H1 (cell line): ENCODE data around the gene ROBO2. TPM values are rescaled to one million over a fixed set of nuclear protein-coding genes. Genes with fewer than 3 reads are reported as not detected.

Source experiments
- ATF3 ChIP-seq: IDR thresholded peaks from 2 replicates; pipeline ENCODE4 v1.6.1; 2011; ENCODE audit warnings: low read depth, mild to moderate bottlenecking, low read length; ENCODE audit not compliant: insufficient read depth
- BACH1 ChIP-seq: IDR thresholded peaks from 2 replicates; pipeline ENCODE4 v1.6.1; 2012; ENCODE audit warnings: low read length, improper control_type of control experiment
- BCL11A ChIP-seq, 2 experiments: IDR thresholded peaks; one replicate each; pipeline ENCODE4 v1.6.1; 2011; ENCODE audit warnings: low read depth in 2 of 2, low read length in 2 of 2, mild to moderate bottlenecking in 2 of 2
- CBX5 ChIP-seq: fragments of 300-800, 300-1000 bp; sonication (generic); IDR thresholded peaks from 2 replicates; pipeline ENCODE4 v1.7.1; 2016; ENCODE audit warnings: antibody characterized with exemption, low read length, low read depth
- CTBP2 ChIP-seq: IDR thresholded peaks from 2 replicates; pipeline ENCODE4 v1.7.0; 2011; ENCODE audit warnings: borderline replicate concordance, mild to moderate bottlenecking, moderate library complexity, mixed read lengths, low read length; ENCODE audit not compliant: insufficient read depth, insufficient read length
- E2F6 ChIP-seq: IDR thresholded peaks from 2 replicates; pipeline ENCODE4 v1.6.1; 2012; ENCODE audit warnings: inconsistent platforms
- EP300 ChIP-seq, 2 experiments: IDR thresholded peaks; 1 replicate in 1 of 2; 2 replicates in 1 of 2; pipeline ENCODE4 v1.6.1; 2011 to 2012; ENCODE audit warnings: low read depth in 2 of 2, low read length in 2 of 2, mild to moderate bottlenecking in 2 of 2, borderline replicate concordance in 1 of 2, inconsistent platforms in 1 of 2, moderate library complexity in 1 of 2
- FOSL1 ChIP-seq: IDR thresholded peaks from 2 replicates; pipeline ENCODE4 v1.6.1; 2011; ENCODE audit warnings: mild to moderate bottlenecking, low read depth, low read length, moderate library complexity; ENCODE audit not compliant: insufficient read depth
- GABPA ChIP-seq: IDR thresholded peaks from 2 replicates; pipeline ENCODE4 v1.6.1; 2011; ENCODE audit warnings: mild to moderate bottlenecking, low read length, moderate library complexity, borderline replicate concordance; ENCODE audit not compliant: insufficient read depth
- JUND ChIP-seq: IDR thresholded peaks from 2 replicates; pipeline ENCODE4 v1.6.1; 2011; ENCODE audit warnings: mild to moderate bottlenecking, improper control_type of control experiment, low read length
- KDM1A ChIP-seq: fragments of 200-600, 300-600 bp; sonication (generic); IDR thresholded peaks from 2 replicates; pipeline ENCODE4 v1.7.1; 2016; ENCODE audit warnings: mild to moderate bottlenecking, low read length, borderline replicate concordance
- KDM4A ChIP-seq: IDR thresholded peaks from one replicate; pipeline ENCODE4 v1.7.1; 2012; ENCODE audit warnings: low read depth, mild to moderate bottlenecking, moderate library complexity, low read length, inconsistent platforms; ENCODE audit not compliant: severe bottlenecking
- MAFK ChIP-seq: IDR thresholded peaks from 2 replicates; pipeline ENCODE4 v1.6.1; 2012; ENCODE audit warnings: low read depth, mild to moderate bottlenecking, improper control_type of control experiment, low read length
- NANOG ChIP-seq: IDR thresholded peaks from 2 replicates; pipeline ENCODE4 v1.6.1; 2011; ENCODE audit warnings: low read length, low read depth, mild to moderate bottlenecking, inconsistent platforms; ENCODE audit not compliant: insufficient read depth, poor library complexity, severe bottlenecking
- PHF8 ChIP-seq: fragments of 200-600 bp; sonication (generic); conservative IDR thresholded peaks from 2 replicates; pipeline ENCODE4 v1.7.1; 2012; ENCODE audit warnings: low read depth, mild to moderate bottlenecking, inconsistent platforms, low read length, moderate library complexity
- POLR2AphosphoS5 ChIP-seq: IDR thresholded peaks from 2 replicates; pipeline ENCODE4 v1.6.1; 2011; ENCODE audit warnings: low read depth, low read length
- SP2 ChIP-seq: IDR thresholded peaks from 2 replicates; pipeline ENCODE4 v1.6.1; 2012; ENCODE audit warnings: mild to moderate bottlenecking, low read length, inconsistent platforms
- SRF ChIP-seq: IDR thresholded peaks from 2 replicates; pipeline ENCODE4 v1.6.1; 2011; ENCODE audit warnings: mild to moderate bottlenecking, low read depth, low read length, moderate library complexity
- TAF1 ChIP-seq: IDR thresholded peaks from 2 replicates; pipeline ENCODE4 v1.6.1; 2011; ENCODE audit warnings: mild to moderate bottlenecking, low read depth, low read length
- TEAD4 ChIP-seq: IDR thresholded peaks from 2 replicates; pipeline ENCODE4 v1.6.1; 2012; ENCODE audit warnings: low read depth, low read length, inconsistent platforms, mixed read lengths
- USF2 ChIP-seq: IDR thresholded peaks from 2 replicates; pipeline ENCODE4 v1.6.1; 2011; ENCODE audit warnings: low read length, improper control_type of control experiment
- YY1 ChIP-seq: IDR thresholded peaks from 2 replicates; pipeline ENCODE4 v1.6.1; 2011; ENCODE audit warnings: low read depth, mild to moderate bottlenecking, low read length
- ZNF274 ChIP-seq: IDR thresholded peaks from 2 replicates; pipeline ENCODE4 v1.7.0; 2012; ENCODE audit warnings: low read length, borderline replicate concordance; ENCODE audit errors: extremely low read depth
- polyA plus RNA-seq, 7 experiments: library from polyadenylated mRNA; depleted of rRNA in 3 of 7; stranded (reverse) in 5 of 7; unstranded in 2 of 7; fragments of >200 nt in 5 of 7; fragments of 200-250 nt in 2 of 7; gene quantifications; 1 replicate in 5 of 7; 2 replicates in 1 of 7; 4 replicates in 1 of 7; pipeline versions ENCODE4 v1.2.1 to v1.2.3, GENCODE V29; 2011 to 2013; ENCODE audit warnings: missing spikeins in 2 of 7, mixed read lengths in 2 of 7
- total RNA-seq: library from RNA; stranded (reverse); fragmentation: NEBNext Ultra II Directional; extraction: Animal tissue kit (Norgen Biotek cat#: 25700); gene quantifications from 2 replicates; pipeline ENCODE4 v1.2.1, GENCODE V29; 2021

The ROBO2 gene
- total and polyA plus RNA-seq, 2 of the 8 experiments (the other 6 are each of a cell fraction or from before 2014, with no cell fraction given): 1.5 to 2.9 TPM

- TF ChIP-seq TEAD4: no peak
- TF ChIP-seq SRF: no peak
- no peak for TF ChIP-seq ZNF274
- no peak for TF ChIP-seq PHF8
- no peak for TF ChIP-seq KDM1A
- no peak for TF ChIP-seq ATF3
- no peak for TF ChIP-seq POLR2AphosphoS5
- no peak for TF ChIP-seq KDM4A
- TF ChIP-seq BCL11A (IDR thresholded peaks at IDR 0.05; ENCODE audit: low read depth in 2 of 2, low read length in 2 of 2): no peak
- no peak for TF ChIP-seq USF2
- no peak for TF ChIP-seq E2F6
- no peak for TF ChIP-seq CBX5
- peak; percentile 94 for TF ChIP-seq NANOG
- TF ChIP-seq CTBP2: no peak
- TF ChIP-seq YY1: no peak
- peak in 1 of 2 experiments; percentile 35; a peak in 1 of 3 replicates for TF ChIP-seq EP300 (IDR thresholded peaks at IDR 0.05; ENCODE audit: borderline replicate concordance in 1 of 2, low read depth in 2 of 2, low read length in 2 of 2)
- no peak for TF ChIP-seq GABPA
- TF ChIP-seq JUND: no peak
- no peak for TF ChIP-seq BACH1
- no peak for TF ChIP-seq SP2
- peak; percentile 29; the same call in 1 of the 2 replicates for TF ChIP-seq TAF1
- no peak for TF ChIP-seq FOSL1
- TF ChIP-seq MAFK: no peak
Measured at GRCh38 chr3:77079988-77080610, 40.2 kb downstream of the ROBO2 start (continued).
